22Rv1 (cell line): ENCODE measurements around the gene SULT1C2.

Experiments used
- ZFX ChIP-seq: fragments of 450-650 bp; IDR thresholded peaks from 2 replicates; pipeline ENCODE4 v1.6.1; 2017; ENCODE audit warnings: antibody characterized with exemption, borderline replicate concordance
- TF ChIP-seq, protein P1 (sequence below): fragments of 450-650 bp; IDR thresholded peaks from 2 replicates; pipeline ENCODE4 v1.5.1; 2017; ENCODE audit warnings: mild to moderate bottlenecking

DNA sequence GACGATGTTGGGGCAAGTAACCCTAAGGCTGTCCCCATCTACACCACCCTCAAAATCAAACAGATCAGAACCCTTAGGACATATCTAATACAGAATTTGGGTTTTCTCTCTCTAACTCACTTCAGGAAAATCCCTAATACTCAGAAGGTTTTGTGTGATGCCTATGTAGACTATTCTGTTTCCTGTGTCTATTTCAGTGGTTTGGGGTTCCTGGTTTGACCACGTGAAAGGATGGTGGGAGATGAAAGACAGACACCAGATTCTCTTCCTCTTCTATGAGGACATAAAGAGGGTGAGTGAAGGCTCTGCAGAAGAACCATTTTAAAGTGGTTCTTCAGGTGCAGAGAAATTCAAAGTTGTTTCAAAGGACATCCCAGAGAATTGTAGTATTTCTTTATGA, 16.3 kb downstream of the SULT1C2 start:
- TF ChIP-seq, protein P1, sequence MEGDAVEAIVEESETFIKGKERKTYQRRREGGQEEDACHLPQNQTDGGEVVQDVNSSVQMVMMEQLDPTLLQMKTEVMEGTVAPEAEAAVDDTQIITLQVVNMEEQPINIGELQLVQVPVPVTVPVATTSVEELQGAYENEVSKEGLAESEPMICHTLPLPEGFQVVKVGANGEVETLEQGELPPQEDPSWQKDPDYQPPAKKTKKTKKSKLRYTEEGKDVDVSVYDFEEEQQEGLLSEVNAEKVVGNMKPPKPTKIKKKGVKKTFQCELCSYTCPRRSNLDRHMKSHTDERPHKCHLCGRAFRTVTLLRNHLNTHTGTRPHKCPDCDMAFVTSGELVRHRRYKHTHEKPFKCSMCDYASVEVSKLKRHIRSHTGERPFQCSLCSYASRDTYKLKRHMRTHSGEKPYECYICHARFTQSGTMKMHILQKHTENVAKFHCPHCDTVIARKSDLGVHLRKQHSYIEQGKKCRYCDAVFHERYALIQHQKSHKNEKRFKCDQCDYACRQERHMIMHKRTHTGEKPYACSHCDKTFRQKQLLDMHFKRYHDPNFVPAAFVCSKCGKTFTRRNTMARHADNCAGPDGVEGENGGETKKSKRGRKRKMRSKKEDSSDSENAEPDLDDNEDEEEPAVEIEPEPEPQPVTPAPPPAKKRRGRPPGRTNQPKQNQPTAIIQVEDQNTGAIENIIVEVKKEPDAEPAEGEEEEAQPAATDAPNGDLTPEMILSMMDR = no peak
- no peak for TF ChIP-seq ZFX
